Measurements from ENCODE around the gene PANX3. TPM values are rescaled to one million over a fixed set of nuclear protein-coding genes. Genes with fewer than 3 reads are reported as not detected.

The PANX3 gene
- total RNA-seq, 1 donor = not detected

GRCh38 chr11:124643042-124643604 lies 31.9 kb downstream of the PANX3 start:
- Histone ChIP-seq H3K4me1 (ENCODE audit: insufficient read depth, low read length) (peaks cover 24% of the 10 kb centered on the region), H3K36me3 (ENCODE audit: insufficient read depth, low read length) (peaks cover 6% of the 10 kb centered on the region), H3K27me3 (ENCODE audit: insufficient read depth, low read length) (no peaks in the 10 kb centered on the region), H3K27ac (ENCODE audit: low read depth, low read length) (peak overlapping the region; percentile 87), H4K20me1 (ENCODE audit: insufficient read depth, low read length) (peaks cover 2% of the 10 kb centered on the region), H3K79me2 (ENCODE audit: insufficient read depth, low read length) (no peaks in the 10 kb centered on the region), H3K9me3 (ENCODE audit: low read depth, low read length) (no peaks in the 10 kb centered on the region), H2AFZ (ENCODE audit: low read length) (no peak overlapping the region), H3K4me3 (ENCODE audit: insufficient read depth, low read length) (no peak overlapping the region), H3K4me2 (ENCODE audit: insufficient read depth, low read length) (peak overlapping the region; percentile 89)
- TF ChIP-seq CTCF (IDR thresholded peaks at IDR 0.05; ENCODE audit: extremely low read depth, low read depth, low read length) = no peak
- no peak for DNase-seq (ENCODE audit: insufficient read length, low spot score, missing footprints)

GRCh38 chr11:124643605-124644425 lies 32.6 kb downstream of the PANX3 start:
- H2AFZ ChIP-seq (ENCODE audit: low read length) = no peak overlapping the region
- no peaks in the 10 kb centered on the region for H3K27me3 ChIP-seq (ENCODE audit: insufficient read depth, low read length)
- H3K4me3 ChIP-seq (ENCODE audit: insufficient read depth, low read length) = no peak overlapping the region
- no peaks in the 10 kb centered on the region for H3K79me2 ChIP-seq (ENCODE audit: insufficient read depth, low read length)
- H4K20me1 ChIP-seq (ENCODE audit: insufficient read depth, low read length) = peaks cover 2% of the 10 kb centered on the region
- H3K9me3 ChIP-seq (ENCODE audit: low read depth, low read length) = no peaks in the 10 kb centered on the region
- no peaks in the 10 kb centered on the region for H3K36me3 ChIP-seq (ENCODE audit: insufficient read depth, low read length)
- peaks cover 24% of the 10 kb centered on the region for H3K4me1 ChIP-seq (ENCODE audit: insufficient read depth, low read length)
- no peak for TF ChIP-seq CTCF (IDR thresholded peaks at IDR 0.05; ENCODE audit: extremely low read depth, low read depth, low read length)
- H3K27ac ChIP-seq (ENCODE audit: low read depth, low read length) = peak overlapping the region; percentile 87
- H3K4me2 ChIP-seq (ENCODE audit: insufficient read depth, low read length) = peak overlapping the region; percentile 89
- peak; percentile 90 for DNase-seq (ENCODE audit: insufficient read length, low spot score, missing footprints)

- Histone ChIP-seq H3K4me3 (ENCODE audit: insufficient read depth, low read length) (peak overlapping the region; percentile 56), H3K9me3 (ENCODE audit: low read depth, low read length) (no peaks in the 10 kb centered on the region), H2AFZ (ENCODE audit: low read length) (peak overlapping the region; percentile 69), H3K4me1 (ENCODE audit: insufficient read depth, low read length) (peaks cover 24% of the 10 kb centered on the region), H3K4me2 (ENCODE audit: insufficient read depth, low read length) (peak overlapping the region; percentile 89), H3K79me2 (ENCODE audit: insufficient read depth, low read length) (no peaks in the 10 kb centered on the region), H4K20me1 (ENCODE audit: insufficient read depth, low read length) (peaks cover 2% of the 10 kb centered on the region), H3K27me3 (ENCODE audit: insufficient read depth, low read length) (no peaks in the 10 kb centered on the region), H3K27ac (ENCODE audit: low read depth, low read length) (peak overlapping the region; percentile 87), H3K36me3 (ENCODE audit: insufficient read depth, low read length) (no peaks in the 10 kb centered on the region)
- TF ChIP-seq CTCF (IDR thresholded peaks at IDR 0.05; ENCODE audit: extremely low read depth, low read depth, low read length) = peak; percentile 89
- peak; percentile 64 for DNase-seq (ENCODE audit: insufficient read length, low spot score, missing footprints)
Observed at GRCh38 chr11:124644426-124645280, 33.4 kb downstream of the PANX3 start.
